Motor neuron (in vitro differentiated cells): Measurements from ENCODE around the gene PI16. TPM values are rescaled to one million over a fixed set of nuclear protein-coding genes. Genes with fewer than 3 reads are reported as not detected.
A peak's percentile ranks its signal among the peaks of the same experiment; 100 is the strongest.

ENCODE experiments used
- ATAC-seq, 8 experiments: fragments of 200-7000 bp; cut with Tn5 transposase; replicated peaks in 6 of 8; 2 replicates each; pipeline ENCODE4 v1.8.0; 2021; ENCODE audit warnings: mild to moderate bottlenecking in 8 of 8, moderate library complexity in 8 of 8
- H3K27ac ChIP-seq, 2 donors: fragments of 250-450 bp; sonication (Bioruptor Pico); 2 replicates each; pipeline ENCODE4 v1.9.0; 2021; ENCODE audit warnings: antibody characterized with exemption in 2 of 2, mild to moderate bottlenecking in 2 of 2, moderate library complexity in 1 of 2
- H3K4me1 ChIP-seq, 2 donors: fragments of 250-450 bp; sonication (Bioruptor Pico); replicated peaks in 1 of 2; 2 replicates each; pipeline ENCODE4 v1.6.1; 2021; ENCODE audit warnings: antibody characterized with exemption in 2 of 2, mild to moderate bottlenecking in 2 of 2, moderate library complexity in 1 of 2
- H3K4me3 ChIP-seq, 5 donors: fragments of 250-450 bp; sonication (Bioruptor Pico); 2 replicates each; pipeline ENCODE4 v1.9.0; 2021; ENCODE audit warnings: antibody characterized with exemption in 5 of 5, mild to moderate bottlenecking in 5 of 5, moderate library complexity in 4 of 5
- WGBS, 10 experiments: fragments of 450-650 bp; shearing (Covaris generic); methylation state at CpG; one replicate each; pipeline ENCODE4 v1.0.0; 2022; 5-methylcytosine and 5-hydroxymethylcytosine counted together
- in situ Hi-C, 9 experiments: fragments of 400-800 bp; cut with MboI; loops; one replicate each; pipeline ENCODE4 v1.15.0; 2021; ENCODE audit warnings: low sequenced_read_pairs in 9 of 9, low pct_unique_long_range_greater_than_20kb in 2 of 9; ENCODE audit not compliant: unreplicated experiment in 9 of 9
- total RNA-seq, 8 experiments: library from RNA; unstranded; fragments of 300-600 nt; gene quantifications; 2 replicates each; pipeline versions ENCODE4 v1.2.3 to v1.2.4, GENCODE V29; 2022

Gene PI16
- total RNA-seq, 8 experiments from 2014 or later, result 0.09 to 3.4 (median 0.30) TPM; not detected in 2

GRCh38 chr6:36976007-36976264 lies 21.4 kb downstream of the PI16 start:
- no peak overlapping the region for H3K27ac ChIP-seq
- 79 to 100% (median 81%) methylated on average over 1 to 4 of the region's 4 CpGs; no CpG with 5 or more reads in 5 of the 10 experiments for WGBS, 10 experiments
- in situ Hi-C loops, result loop anchor here in 1 of 9 experiments (25.0 kb wide), 1 partner anchor 89 kb away; the partner anchor contains the start of gene C6orf89
- H3K4me3 ChIP-seq, result no peak overlapping the region
- peaks cover 0 to 7% of the 10 kb centered on the region in 2 donors for H3K4me1 ChIP-seq
- ATAC-seq, result no peak

- Histone ChIP-seq H3K4me1 (peaks cover 0 to 7% of the 10 kb centered on the region in 2 donors), H3K4me3 (no peak overlapping the region), H3K27ac (no peak overlapping the region)
- WGBS, 10 experiments, result 66 to 100% (median 100%) methylated on average over 2 to 5 of the region's 7 CpGs; no CpG with 5 or more reads in 5 of the 10 experiments
- ATAC-seq, result no peak
- in situ Hi-C loops, result loop anchor here in 1 of 9 experiments (25.0 kb wide), 1 partner anchor 89 kb away; the partner anchor contains the start of gene C6orf89
Measured at GRCh38 chr6:36976509-36976908, 22.0 kb downstream of the PI16 start.

- no peak overlapping the region for H3K4me3 ChIP-seq
- H3K4me1 ChIP-seq, result peaks cover 0 to 7% of the 10 kb centered on the region in 2 donors
- in situ Hi-C loops, result loop anchor here in 1 of 9 experiments (25.0 kb wide), 1 partner anchor 90 kb away; the partner anchor contains the start of gene C6orf89
- peak in 1 of 8 experiments; percentile 7 for ATAC-seq
- no peak overlapping the region for H3K27ac ChIP-seq
- WGBS, 10 experiments, result 80 to 100% (median 87%) methylated on average over 2 to 5 of the region's 6 CpGs; no CpG with 5 or more reads in 4 of the 10 experiments
Measured at GRCh38 chr6:36976931-36977330, 22.4 kb downstream of the PI16 start.

GRCh38 chr6:36977470-36977941 lies 23.0 kb downstream of the PI16 start:
- H3K4me3 ChIP-seq, result no peak overlapping the region
- H3K27ac ChIP-seq, result no peak overlapping the region
- in situ Hi-C loops, result loop anchor here in 1 of 9 experiments (25.0 kb wide), 1 partner anchor 90 kb away; the partner anchor contains the start of gene C6orf89
- no peak for ATAC-seq
- 93% methylated on average over 6 of the region's 16 CpGs; no CpG with 5 or more reads in 9 of the 10 experiments for WGBS, 10 experiments
- peaks cover 0 to 7% of the 10 kb centered on the region in 2 donors for H3K4me1 ChIP-seq

- ATAC-seq, result peak in 2 of 8 experiments; percentile 12 to 13
Measured at GRCh38 chr6:36978421-36979346, 24.1 kb downstream of the PI16 start.

GRCh38 chr6:36979347-36979742 lies 24.8 kb downstream of the PI16 start:
- ATAC-seq, result peak; percentile 34 to 83 (median 72)
- Histone ChIP-seq H3K27ac (peak overlapping the region in 1 of 2 donors; percentile 12), H3K4me3 (no peak overlapping the region), H3K4me1 (peaks cover 2 to 10% of the 10 kb centered on the region in 2 donors)
- in situ Hi-C loops, result loop anchor here in 1 of 9 experiments (25.0 kb wide), 1 partner anchor 92 kb away; the partner anchor contains the start of gene C6orf89
- 10 to 100% (median 61%) methylated on average over 1 to 4 of the region's 4 CpGs; no CpG with 5 or more reads in 2 of the 10 experiments for WGBS, 10 experiments

More at GRCh38 chr6:36978421-36979346, 24.1 kb downstream of the PI16 start:
- no peak overlapping the region for H3K27ac ChIP-seq
- peaks cover 0 to 7% of the 10 kb centered on the region in 2 donors for H3K4me1 ChIP-seq
- WGBS, 10 experiments, result 51 to 100% (median 88%) methylated on average over 1 to 8 of the region's 11 CpGs; no CpG with 5 or more reads in 1 of the 10 experiments
- H3K4me3 ChIP-seq, result no peak overlapping the region
- in situ Hi-C loops, result loop anchor here in 1 of 9 experiments (25.0 kb wide), 1 partner anchor 91 kb away; the partner anchor contains the start of gene C6orf89

GRCh38 chr6:36980129-36980528 lies 25.6 kb downstream of the PI16 start:
- peaks cover 7 to 14% of the 10 kb centered on the region in 2 donors for H3K4me1 ChIP-seq
- WGBS, 10 experiments, result 17 to 100% (median 84%) methylated on average over 1 to 4 of the region's 6 CpGs; no CpG with 5 or more reads in 3 of the 10 experiments
- no peak overlapping the region for H3K4me3 ChIP-seq
- in situ Hi-C loops, result loop anchor here in 1 of 9 experiments (25.0 kb wide), 1 partner anchor 93 kb away; the partner anchor contains the start of gene C6orf89
- ATAC-seq, result no peak
- no peak overlapping the region for H3K27ac ChIP-seq

GRCh38 chr6:36980876-36981619 lies 26.5 kb downstream of the PI16 start:
- no peak overlapping the region for H3K4me3 ChIP-seq
- in situ Hi-C loops, result loop anchor here in 1 of 9 experiments (25.0 kb wide), 1 partner anchor 94 kb away; the partner anchor contains the start of gene C6orf89
- peaks cover 7 to 14% of the 10 kb centered on the region in 2 donors for H3K4me1 ChIP-seq
- 20 to 100% (median 77%) methylated on average over 1 to 8 of the region's 14 CpGs; no CpG with 5 or more reads in 2 of the 10 experiments for WGBS, 10 experiments
- no peak for ATAC-seq
- H3K27ac ChIP-seq, result no peak overlapping the region

- H3K27ac ChIP-seq, result no peak overlapping the region
- H3K4me1 ChIP-seq, result peaks cover 12 to 19% of the 10 kb centered on the region in 2 donors
- no peak for ATAC-seq
- WGBS, 10 experiments, result 83 to 100% (median 84%) methylated on average over 2 to 3 of the region's 3 CpGs; no CpG with 5 or more reads in 2 of the 10 experiments
- H3K4me3 ChIP-seq, result no peak overlapping the region
- in situ Hi-C loops, result loop anchor here in 1 of 9 experiments (25.0 kb wide), 1 partner anchor 96 kb away; the partner anchor contains the start of gene C6orf89
Measured at GRCh38 chr6:36983538-36983937, 29.0 kb downstream of the PI16 start.

- Histone ChIP-seq H3K4me3 (peak overlapping the region; percentile 85 to 96 (median 88)), H3K4me1 (peaks cover 12% of the 10 kb centered on the region in 2 donors)
Measured at GRCh38 chr6:36984581-36985416, 30.3 kb downstream of the PI16 start.

GRCh38 chr6:36985417-36985807 lies 30.9 kb downstream of the PI16 start:
- WGBS, 10 experiments, result 0% methylated on average over 3 to 5 of the region's 15 CpGs; no CpG with 5 or more reads in 8 of the 10 experiments
- H3K27ac ChIP-seq, result peak overlapping the region; percentile 94 to 98
- in situ Hi-C loops, result loop anchor here in 1 of 9 experiments (25.0 kb wide), 1 partner anchor 98 kb away; the partner anchor contains the start of gene C6orf89

More at GRCh38 chr6:36984581-36985416, 30.3 kb downstream of the PI16 start:
- in situ Hi-C loops, result loop anchor here in 1 of 9 experiments (25.0 kb wide), 1 partner anchor 97 kb away; the partner anchor contains the start of gene C6orf89
- 0 to 30% (median 22%) methylated on average over 1 to 4 of the region's 19 CpGs; no CpG with 5 or more reads in 4 of the 10 experiments for WGBS, 10 experiments
- H3K27ac ChIP-seq, result peak overlapping the region; percentile 94 to 98
- ATAC-seq, result peak in 6 of 8 experiments; percentile 3 to 49 (median 39)

More at GRCh38 chr6:36985417-36985807, 30.9 kb downstream of the PI16 start:
- no peak for ATAC-seq
- peak overlapping the region; percentile 85 to 96 (median 88) for H3K4me3 ChIP-seq
- H3K4me1 ChIP-seq, result peaks cover 12% of the 10 kb centered on the region in 2 donors
